HG02885 (cell line): ENCODE results near the gene C19orf47.
"Not testable (repeated sequence)": the region's sequence is repeated elsewhere in the genome, so short reads cannot be mapped to it uniquely, and the experiment has no call there.

Source experiments
- ATAC-seq: cut with Tn5 transposase; IDR thresholded peaks from one replicate; pipeline ENCODE4 v1.9.1; 2021; ENCODE audit warnings: mild to moderate bottlenecking; ENCODE audit not compliant: unreplicated experiment, poor library complexity

Gene C19orf47

DNA sequence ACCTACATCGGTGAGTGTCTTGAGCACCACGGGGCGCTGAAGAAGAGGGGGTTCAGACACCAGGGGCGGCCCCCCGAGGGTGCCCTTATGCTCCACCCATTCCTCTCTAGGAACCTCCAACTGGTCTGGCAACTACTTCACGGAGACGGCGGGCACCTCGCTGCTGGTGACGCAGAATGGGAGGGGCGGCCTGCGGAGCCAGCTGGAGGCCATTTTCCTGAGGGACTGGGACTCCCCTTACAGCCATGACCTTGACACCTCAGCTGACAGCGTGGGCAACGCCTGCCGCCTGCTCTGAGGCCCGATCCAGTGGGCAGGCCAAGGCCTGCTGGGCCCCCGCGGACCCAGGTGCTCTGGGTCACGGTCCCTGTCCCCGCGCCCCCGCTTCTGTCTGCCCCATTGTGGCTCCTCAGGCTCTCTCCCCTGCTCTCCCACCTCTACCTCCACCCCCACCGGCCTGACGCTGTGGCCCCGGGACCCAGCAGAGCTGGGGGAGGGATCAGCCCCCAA is 29.7 kb upstream of the C19orf47 start:
- ATAC-seq: no peak

DNA sequence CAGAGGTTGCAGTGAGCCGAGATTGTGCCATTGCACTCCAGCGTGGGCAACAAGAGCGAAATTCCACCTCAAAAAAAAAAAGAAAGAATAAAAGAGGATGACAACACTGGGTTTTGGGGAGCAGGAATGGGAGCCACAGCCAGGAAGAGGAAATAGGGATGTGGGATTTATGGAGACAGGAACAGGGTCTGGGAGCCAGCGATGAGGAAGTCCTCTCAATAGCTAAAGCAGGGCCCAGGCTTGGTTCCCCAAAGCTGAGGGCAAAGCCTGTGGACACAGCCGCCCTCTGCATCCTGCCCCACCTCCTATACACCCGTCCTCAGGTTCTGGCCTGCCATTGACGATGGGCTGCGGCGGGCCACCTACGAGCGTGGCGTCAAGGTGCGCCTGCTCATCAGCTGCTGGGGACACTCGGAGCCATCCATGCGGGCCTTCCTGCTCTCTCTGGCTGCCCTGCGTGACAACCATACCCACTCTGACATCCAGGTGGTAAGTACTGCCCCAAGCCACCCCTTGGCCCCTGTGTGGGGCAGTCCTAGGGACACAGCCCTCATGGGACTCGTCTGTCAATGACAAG is 28.2 kb upstream of the C19orf47 start:
- no peak for ATAC-seq

DNA sequence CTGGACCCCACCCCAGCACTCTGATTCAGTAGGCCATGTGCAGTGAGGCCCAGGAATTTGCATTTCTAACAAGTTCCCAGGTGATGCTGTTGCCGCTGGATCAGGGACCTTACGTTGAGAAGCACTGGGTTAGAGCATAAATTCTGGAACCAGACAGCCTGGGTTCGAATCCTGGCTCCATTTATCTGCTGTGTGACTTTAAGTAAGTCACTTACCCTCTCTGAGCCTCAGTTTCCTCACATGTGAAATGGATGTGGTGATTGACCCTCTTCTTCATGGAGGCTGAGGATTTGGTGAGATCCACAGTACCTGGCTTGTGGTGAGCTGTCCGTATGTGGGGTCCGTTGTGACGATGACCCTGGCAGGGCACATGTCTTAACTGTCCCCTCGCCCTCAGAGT is 25.9 kb upstream of the C19orf47 start:
- no peak for ATAC-seq

DNA sequence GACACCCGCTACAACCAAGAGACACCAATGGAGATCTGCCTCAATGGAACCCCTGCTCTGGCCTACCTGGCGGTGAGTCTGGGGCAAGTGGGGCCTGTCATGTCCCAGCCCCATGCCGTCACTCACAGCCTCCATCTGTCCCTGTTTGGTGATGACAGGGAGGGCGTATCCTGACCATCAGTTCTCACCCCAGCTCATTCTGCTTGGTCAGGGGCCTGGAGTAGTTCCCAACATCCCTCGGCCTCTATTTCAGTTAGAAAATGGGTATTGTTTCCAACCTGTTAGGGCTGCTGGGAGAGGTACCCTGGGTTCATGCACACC is 23.6 kb upstream of the C19orf47 start:
- ATAC-seq: no peak

DNA sequence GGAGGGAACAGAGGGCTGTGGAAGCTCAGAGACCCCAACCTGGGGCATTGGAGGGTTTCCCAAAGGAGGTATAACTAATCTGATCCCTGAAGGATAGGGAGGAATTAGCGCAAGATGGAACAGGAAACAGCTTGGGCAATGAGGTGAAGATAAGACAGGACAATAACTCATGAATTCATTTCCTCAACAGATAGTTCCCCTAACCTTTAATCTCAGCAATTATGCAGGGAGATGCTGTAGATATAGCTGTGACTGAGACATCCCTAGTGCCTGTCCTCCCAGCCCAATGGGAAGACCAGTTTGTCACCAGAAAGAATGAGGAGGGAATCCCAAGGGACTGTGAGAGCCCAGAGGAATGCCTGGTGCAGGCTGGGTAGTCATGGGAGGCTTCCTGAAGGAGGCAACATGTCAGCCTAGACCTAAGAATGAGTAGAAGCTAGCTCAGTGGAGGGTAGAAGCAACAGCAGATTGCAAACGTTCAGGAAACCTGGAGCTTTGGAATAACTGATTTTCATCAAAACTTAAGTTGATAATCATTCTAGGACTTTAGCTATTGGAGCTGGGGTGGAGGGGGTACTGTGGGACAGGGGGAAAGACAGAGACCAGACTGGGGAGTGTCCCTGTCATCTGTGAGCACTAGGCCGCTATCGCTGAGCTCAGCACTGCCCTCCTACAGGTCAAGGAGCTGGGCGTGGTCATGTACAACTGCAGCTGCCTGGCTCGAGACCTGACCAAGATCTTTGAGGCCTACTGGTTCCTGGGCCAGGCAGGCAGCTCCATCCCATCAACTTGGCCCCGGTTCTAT is 23.0 kb upstream of the C19orf47 start:
- no peak for ATAC-seq

DNA sequence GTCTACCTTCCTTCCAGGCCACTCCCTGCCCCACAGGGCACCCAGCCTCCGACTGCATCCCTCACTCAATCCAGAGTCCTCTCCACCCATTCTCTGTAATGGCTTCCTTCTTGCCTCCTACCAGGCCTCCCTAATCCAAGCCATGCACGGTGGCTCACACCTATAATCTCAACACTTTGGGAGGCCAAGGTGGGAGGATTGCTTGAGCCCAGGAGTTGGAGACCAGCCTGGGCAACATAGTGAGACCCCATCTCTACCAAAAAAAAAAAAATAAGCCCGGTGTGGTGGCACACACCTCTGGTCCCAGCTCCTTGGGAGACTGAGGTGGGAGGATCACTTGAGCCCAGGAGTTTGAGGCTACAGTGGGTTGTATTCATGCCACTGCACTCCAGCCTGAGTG is 22.1 kb upstream of the C19orf47 start:
- ATAC-seq: not testable (repeated sequence)

DNA sequence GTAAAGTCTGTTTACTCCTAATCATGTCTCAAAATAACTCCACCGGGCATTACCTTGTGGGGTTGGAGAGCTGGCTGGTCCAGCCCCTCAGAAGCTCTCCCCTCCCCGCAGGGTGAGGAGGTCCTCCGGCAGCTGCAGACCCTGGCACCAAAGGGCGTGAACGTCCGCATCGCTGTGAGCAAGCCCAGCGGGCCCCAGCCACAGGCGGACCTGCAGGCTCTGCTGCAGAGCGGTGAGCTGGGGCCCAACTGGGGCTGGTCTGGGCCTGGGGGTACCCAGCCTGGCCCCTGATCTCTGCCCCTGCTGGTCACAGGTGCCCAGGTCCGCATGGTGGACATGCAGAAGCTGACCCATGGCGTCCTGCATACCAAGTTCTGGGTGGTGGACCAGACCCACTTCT is 21.6 kb upstream of the C19orf47 start:
- no peak for ATAC-seq

DNA sequence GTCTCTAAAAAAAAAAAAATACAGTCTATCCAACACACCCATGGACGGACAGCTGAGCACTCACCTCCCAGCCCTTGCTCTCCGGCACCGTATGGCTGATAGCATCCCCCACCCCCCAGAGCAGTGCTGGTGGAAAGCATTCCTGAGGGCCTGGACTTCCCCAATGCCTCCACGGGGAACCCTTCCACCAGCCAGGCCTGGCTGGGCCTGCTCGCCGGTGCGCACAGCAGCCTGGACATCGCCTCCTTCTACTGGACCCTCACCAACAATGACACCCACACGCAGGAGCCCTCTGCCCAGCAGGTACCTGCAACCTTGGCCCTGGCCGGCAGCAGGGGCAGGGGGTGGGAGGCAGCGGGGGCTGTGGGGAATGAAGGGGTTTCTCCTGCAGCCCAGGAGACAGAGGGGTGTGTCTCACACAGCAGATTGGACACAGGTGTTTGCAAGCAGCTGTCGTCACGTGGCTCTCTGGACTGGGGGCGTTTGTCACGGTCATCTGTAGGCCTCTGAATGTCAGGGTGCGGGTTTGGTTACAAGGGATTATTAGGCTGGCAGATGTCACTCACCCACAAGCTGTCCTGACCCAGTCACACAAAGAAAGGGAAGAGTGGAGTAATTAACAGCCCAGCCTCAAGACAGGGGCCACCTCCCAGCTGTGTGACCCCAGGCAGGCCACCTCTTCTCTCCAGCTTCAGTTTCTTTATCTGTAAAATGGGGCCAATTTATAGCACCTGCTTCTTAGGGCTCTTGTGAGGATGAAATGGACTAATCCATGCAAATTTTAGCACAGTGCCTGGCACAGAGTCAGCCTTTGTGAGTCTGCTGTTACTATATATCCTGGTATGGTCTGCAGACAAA is 19.6 kb upstream of the C19orf47 start:
- no peak for ATAC-seq

DNA sequence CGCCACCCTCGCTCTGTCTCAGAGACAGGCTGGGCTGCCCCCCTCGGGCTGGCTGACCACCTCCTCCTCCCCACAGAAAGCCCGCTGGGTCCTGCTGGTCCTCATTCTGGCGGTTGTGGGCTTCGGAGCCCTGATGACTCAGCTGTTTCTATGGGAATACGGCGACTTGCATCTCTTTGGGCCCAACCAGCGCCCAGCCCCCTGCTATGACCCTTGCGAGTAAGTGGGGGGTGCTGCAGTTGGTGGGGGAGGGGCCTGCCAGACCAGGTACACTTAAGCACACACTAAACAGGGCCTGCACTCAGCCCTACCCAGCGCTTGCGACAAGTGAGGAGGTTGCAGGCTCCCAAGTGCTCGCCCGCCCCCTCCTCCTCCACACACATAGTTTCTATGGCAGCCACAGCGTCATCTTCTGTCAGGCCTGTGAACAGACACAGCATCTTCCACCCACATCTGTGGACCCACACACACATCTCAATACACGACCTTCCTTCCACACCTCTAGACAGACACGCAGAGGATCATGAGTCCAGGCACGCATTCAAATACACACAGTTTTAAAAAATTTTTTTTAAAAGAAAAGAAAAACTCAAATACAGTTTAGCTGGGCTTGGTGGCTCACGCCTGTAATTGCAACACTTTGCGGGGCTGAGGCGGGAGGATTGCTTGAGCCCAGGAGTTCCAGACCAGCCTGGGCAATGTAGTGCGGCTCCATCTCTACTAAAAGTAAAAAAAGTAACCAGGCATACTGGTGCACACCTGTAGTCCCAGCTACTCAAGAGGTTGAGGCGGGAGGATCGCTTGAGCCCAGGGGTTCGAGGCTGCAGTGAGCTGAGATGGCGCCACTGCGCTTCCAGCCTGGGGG is 18.7 kb upstream of the C19orf47 start:
- ATAC-seq: no peak

DNA sequence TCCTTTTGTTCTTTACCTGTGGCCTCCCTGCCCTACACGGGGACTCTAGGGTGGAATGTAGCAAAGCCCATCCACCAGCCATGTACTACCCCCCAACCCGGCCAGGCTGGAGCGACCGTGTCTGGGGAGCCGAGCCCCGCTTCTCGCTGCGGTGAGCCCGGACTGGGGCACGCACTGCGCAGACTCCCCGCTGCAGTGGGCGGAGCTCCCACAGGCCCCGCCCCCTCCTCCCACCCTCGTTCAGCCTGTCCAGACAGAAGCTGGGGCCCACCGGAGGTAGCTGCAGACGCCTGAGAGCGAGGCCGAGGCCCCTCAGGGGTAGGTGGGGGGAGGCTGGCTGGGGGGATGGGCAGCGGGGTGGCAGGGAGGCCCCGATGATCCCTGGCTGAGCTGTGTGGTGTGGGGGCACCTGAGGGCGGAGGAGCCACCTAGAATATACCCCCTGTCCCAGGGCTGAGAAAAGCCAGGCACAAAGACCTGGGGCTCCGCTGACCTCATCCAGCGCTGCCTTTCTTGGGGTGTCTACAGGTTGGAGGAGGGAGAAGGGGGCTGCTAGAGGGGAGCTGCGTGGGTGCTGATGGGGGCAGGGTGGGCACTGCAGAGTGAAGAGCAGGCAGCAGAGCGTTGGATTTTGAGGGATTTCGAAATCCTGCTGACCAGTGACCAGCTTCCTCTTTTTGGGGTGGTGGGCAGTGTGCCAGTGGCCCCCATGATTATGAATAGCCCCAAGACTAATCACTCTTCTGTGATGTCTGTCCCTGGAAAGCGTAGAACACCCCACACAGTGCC is 17.6 kb upstream of the C19orf47 start:
- ATAC-seq: peak; percentile 55

DNA sequence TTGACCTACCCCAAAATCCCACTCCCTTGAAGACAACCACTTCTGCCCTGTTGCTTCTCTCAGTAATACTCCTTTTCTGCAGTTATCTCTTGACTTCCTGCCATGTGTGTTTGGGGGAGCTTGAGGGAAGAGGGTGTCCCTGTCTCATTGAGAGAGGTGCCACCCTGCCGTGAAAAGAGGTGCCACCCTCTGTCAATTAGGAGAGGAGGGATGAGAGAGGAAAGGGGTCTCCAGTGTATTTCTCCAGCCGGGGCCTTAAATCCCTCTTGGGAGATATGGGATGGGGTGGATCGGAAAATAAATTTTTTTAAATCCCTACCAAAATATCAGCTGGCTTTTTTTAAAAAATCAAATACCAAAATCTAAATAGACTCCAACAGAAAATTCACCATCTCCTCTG is 16.8 kb upstream of the C19orf47 start:
- ATAC-seq: no peak

DNA sequence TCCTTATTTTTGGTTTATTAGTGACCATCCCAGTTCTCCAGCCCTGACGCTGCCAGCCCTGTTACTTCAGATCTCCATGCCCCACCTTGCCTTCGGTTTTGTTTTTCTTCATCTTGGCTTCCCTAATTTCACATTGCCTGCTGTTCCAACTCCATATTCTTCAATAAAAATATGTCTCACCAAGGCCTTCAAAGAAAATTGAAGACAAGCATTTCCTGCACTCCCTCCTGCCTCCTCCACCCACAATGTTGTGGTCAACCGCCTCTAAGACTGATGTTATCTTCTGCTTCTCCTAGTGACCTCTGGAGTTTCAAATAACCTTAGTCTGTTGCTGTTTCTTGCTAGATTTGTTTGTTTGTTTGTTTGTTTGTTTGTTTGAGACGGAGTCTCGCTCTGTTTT is 14.9 kb upstream of the C19orf47 start:
- ATAC-seq: no peak

DNA sequence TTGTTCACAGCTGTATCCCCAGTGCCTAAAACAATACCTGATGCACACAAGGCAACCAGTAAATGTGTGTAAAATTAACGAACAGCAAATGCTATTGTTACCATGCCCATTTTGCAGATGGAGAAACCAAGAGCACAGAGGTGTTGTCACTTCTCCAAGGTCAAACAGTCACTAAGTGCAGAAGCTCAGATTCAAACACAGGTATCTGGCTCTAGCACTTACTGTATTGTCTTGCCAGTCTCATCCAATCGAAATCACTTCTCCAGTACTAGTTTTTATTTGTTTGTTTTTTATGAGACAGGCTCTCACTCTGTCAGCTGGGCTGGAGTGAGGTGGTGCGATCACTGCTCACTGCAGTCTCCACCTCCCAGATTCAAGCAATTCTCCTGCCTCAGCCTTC is 14.0 kb upstream of the C19orf47 start:
- no peak for ATAC-seq

DNA sequence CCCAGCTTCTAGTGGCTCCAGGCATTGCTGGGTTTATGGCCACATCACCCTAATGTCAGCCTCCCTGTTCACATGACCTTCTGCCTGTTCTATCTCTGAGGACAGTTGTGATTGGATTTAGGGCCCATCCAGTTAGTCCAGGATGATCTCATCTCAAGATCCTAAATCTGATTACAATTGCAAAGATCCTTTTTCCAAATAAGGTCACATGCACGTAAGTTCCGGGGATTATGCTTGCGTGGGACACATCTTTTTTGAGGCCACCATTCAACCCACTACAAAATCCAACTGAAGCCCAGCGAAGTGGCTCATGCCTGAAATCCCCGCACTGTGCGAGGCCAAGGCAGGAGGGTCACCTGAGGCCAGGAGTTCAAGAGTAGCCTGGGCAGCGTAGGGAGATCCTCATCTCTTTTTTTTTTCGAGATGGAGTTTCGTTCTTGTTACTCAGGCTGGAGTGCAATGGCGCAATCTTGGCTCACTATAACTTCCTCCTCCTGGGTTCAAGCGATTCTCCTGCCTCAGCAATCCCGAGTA is 12.6 kb upstream of the C19orf47 start:
- ATAC-seq: no peak

DNA sequence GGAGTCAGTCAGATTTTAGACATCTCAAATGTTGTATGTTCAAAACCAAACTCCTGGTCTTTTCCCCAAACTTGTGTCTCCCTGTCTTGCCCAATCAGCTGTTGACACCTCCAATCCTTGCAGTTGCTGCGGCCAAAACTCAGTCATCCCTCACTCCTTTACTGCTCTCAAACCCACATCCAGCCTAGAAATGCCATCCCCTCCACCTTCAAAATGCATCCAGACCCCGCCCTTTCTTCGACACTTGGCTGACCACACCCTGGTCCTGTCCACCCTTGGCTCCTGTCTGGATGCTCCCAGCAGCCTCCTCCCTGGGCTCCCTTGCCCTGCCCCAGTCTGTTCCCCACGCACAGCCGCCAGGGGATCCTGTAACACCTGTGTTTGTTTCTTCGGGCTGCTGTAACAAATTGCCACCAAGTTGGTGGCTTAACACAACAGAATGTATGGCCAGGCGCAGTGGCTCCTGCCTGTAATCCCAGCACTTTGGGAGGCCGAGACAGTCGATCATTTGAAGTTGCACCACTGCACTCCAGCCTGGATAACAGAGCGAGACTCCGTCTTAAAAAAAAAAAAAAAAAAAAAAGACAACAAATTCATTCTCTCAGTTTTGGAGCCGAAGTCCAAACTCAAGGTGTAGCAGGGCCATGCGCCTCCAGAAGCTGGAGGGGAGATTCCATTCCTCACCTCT is 12.0 kb upstream of the C19orf47 start:
- no peak for ATAC-seq

DNA sequence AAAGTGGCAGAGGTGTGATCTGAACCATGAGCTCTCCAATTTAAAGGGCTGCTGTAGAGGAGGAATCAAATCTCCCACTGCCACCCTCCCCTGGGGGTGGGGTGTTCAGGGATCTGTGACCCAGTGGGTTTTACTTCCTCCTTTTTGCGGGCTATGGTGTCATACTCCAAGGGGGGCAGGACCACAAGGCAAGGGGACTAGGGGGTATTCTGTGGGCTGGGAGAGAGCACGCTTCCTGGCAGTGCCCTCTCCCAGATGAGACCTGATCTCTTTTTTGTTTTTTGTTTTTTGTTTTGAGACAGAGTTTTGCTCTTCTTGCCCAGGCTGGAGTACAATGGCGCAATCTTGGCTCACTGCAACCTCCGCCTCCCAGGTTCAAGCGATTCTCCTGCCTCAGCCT is 10.6 kb upstream of the C19orf47 start:
- no peak for ATAC-seq

DNA sequence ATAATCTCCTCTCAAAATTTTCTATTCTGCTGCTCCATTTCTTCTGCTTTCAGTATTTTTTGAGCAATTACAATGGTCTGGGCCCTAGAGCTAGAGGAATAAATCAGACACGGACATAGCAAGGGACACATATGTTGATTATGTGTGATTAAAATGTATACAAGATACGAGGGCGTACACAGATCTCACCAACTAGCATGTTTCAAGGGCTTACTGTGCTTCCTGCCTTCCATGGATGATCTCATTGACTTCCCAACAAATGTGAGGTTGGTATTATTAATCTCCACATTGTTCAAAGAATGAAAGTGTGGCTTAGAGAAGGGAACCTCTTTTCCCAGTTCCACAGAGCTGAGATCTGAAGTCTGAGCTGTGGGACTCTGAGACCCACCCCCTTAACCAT is 9.4 kb upstream of the C19orf47 start:
- no peak for ATAC-seq

DNA sequence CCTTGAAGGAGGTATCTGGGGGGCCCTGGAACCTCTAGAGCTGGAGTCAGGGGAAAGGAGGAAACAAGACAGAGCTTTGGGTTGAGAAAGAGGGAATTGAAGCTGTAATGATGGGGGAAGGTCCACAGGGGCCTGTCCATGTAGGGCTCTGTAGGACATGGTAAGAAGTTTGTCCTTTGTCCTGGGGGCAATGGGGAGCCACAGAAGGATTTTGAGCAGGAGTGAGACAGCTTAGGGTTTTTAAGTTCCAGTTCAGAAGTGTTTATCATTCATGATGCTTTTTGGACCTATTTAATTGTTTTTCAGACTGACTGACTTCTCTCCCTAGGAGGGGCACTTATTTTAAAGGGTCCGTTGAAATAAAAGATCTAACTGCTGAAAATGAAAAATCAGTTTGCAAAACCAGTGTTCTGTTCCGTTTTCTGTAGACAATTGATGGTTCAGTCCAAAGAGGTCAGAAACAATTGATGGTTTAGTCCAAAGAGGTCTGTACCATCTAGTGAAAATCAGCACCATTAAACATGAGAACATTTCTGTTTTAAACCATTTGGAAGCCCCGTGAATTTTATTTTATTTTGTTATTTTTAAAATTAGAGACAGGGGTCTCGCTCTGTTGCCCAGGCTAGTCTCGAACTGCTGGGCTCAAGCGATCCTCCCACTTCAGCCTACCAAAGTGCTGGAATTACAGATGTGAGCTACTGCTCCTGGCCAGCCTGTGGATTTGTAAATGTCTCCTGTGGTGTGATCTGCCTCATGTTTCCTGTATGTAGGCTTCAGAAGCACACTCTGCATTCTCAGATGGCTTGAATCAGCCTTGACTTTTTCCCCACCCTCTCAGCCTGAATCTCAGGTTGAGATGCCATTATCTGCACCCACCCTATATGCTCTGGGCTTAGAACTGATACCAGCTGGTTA is 8.7 kb upstream of the C19orf47 start:
- no peak for ATAC-seq
